Nephron (organoid): ENCODE data around the gene BMAL2.

Experiments used
- H3K27ac Mint-ChIP-seq, 3 experiments: 2 replicates each; pipeline ENCODE4 v1.8.0; 2020; ENCODE audit warnings: mixed read lengths in 3 of 3, mild to moderate bottlenecking in 2 of 3, moderate library complexity in 1 of 3
- H3K27me3 Mint-ChIP-seq: 2 replicates; pipeline ENCODE4 v1.8.0; 2021; ENCODE audit warnings: low read depth, mild to moderate bottlenecking, moderate library complexity, mixed read lengths
- H3K36me3 Mint-ChIP-seq: 2 replicates; pipeline ENCODE4 v1.8.0; 2020; ENCODE audit warnings: low read depth, mixed read lengths
- H3K4me1 Mint-ChIP-seq: 2 replicates; pipeline ENCODE4 v1.8.0; 2020; ENCODE audit warnings: mixed read lengths
- H3K4me3 Mint-ChIP-seq, 3 experiments: 2 replicates each; pipeline ENCODE4 v1.8.0; 2020; ENCODE audit warnings: mild to moderate bottlenecking in 3 of 3, mixed read lengths in 3 of 3, moderate library complexity in 2 of 3
- H3K9me3 Mint-ChIP-seq: 2 replicates; pipeline ENCODE4 v1.8.0; 2020; ENCODE audit warnings: mixed read lengths
- CTCF ChIP-seq, 3 experiments: fragments of 200-600 bp; sonication (generic); IDR thresholded peaks; one replicate each; pipeline ENCODE4 v1.5.0; 2021; ENCODE audit warnings: antibody characterized with exemption in 3 of 3; ENCODE audit not compliant: unreplicated experiment in 3 of 3

The BMAL2 gene

GRCh38 chr12:27334042-27334720 lies 1.5 kb downstream of the BMAL2 start:
- Mint-ChIP-seq H3K36me3 (no peaks in the 10 kb centered on the region), H3K4me3 (peak overlapping the region; percentile 87 to 91 (median 91)), H3K9me3 (no peaks in the 10 kb centered on the region), H3K4me1 (peaks cover 5% of the 10 kb centered on the region), H3K27ac (no peak overlapping the region), H3K27me3 (peaks cover 73% of the 10 kb centered on the region)
- TF ChIP-seq CTCF (IDR thresholded peaks at IDR 0.05; ENCODE audit: unreplicated experiment in 3 of 3) = no peak

GRCh38 chr12:27334721-27335082 lies 2.1 kb downstream of the BMAL2 start:
- H3K4me3 Mint-ChIP-seq = no peak overlapping the region
- no peak overlapping the region for H3K27ac Mint-ChIP-seq
- H3K9me3 Mint-ChIP-seq = no peaks in the 10 kb centered on the region
- no peak for TF ChIP-seq CTCF (IDR thresholded peaks at IDR 0.05; ENCODE audit: unreplicated experiment in 3 of 3)
- peaks cover 68% of the 10 kb centered on the region for H3K27me3 Mint-ChIP-seq
- H3K36me3 Mint-ChIP-seq = no peaks in the 10 kb centered on the region
- peaks cover 5% of the 10 kb centered on the region for H3K4me1 Mint-ChIP-seq

- Mint-ChIP-seq H3K36me3 (no peaks in the 10 kb centered on the region), H3K27ac (no peak overlapping the region), H3K27me3 (peaks cover 60% of the 10 kb centered on the region), H3K4me3 (peak overlapping the region in 1 of 3 experiments; percentile 3), H3K9me3 (no peaks in the 10 kb centered on the region), H3K4me1 (peaks cover 5% of the 10 kb centered on the region)
- no peak for TF ChIP-seq CTCF (IDR thresholded peaks at IDR 0.05; ENCODE audit: unreplicated experiment in 3 of 3)
These were observed 3.0 kb downstream of the BMAL2 start for GRCh38 chr12:27335364-27336281.

- no peaks in the 10 kb centered on the region for H3K36me3 Mint-ChIP-seq
- H3K27ac Mint-ChIP-seq = no peak overlapping the region
- H3K4me3 Mint-ChIP-seq = no peak overlapping the region
- peaks cover 5% of the 10 kb centered on the region for H3K4me1 Mint-ChIP-seq
- peaks cover 57% of the 10 kb centered on the region for H3K27me3 Mint-ChIP-seq
- TF ChIP-seq CTCF (IDR thresholded peaks at IDR 0.05; ENCODE audit: unreplicated experiment in 3 of 3) = no peak
- no peaks in the 10 kb centered on the region for H3K9me3 Mint-ChIP-seq
These were observed 3.6 kb downstream of the BMAL2 start for GRCh38 chr12:27336282-27336653.

GRCh38 chr12:27337376-27337775 lies 4.7 kb downstream of the BMAL2 start:
- Mint-ChIP-seq H3K4me1 (peaks cover 2% of the 10 kb centered on the region), H3K4me3 (no peak overlapping the region), H3K36me3 (no peaks in the 10 kb centered on the region), H3K27ac (no peak overlapping the region), H3K9me3 (no peaks in the 10 kb centered on the region), H3K27me3 (peaks cover 46% of the 10 kb centered on the region)
- TF ChIP-seq CTCF (IDR thresholded peaks at IDR 0.05; ENCODE audit: unreplicated experiment in 3 of 3) = no peak
